ENCODE data around the gene COL13A1.

COL13A1 gene

DNA sequence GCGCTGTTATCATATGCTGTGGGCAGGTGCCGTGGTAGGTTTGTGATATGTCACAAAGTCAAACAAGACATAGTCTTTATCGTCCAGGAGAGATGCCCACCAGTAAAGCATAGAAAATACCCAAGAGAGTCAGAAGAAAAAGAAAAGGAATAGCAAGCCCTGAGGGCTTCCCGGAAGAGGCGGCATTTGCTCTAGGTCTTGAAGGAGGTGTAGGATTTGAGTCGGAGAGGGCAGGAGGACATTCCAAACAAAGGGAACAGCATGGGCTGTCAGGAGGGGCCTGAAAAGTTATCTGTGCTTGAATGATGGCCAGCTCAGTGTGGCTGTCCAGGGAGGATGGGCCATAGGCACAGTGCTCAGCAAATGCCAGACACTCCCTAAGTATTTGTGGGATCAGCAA lies 42.2 kb downstream of the COL13A1 start:
- Histone ChIP-seq H3K27me3 (ENCODE audit: insufficient read depth, poor library complexity, severe bottlenecking) (no peaks in the 10 kb centered on the region), H3K36me3 (ENCODE audit: low read depth) (no peaks in the 10 kb centered on the region), H3K4me3 (ENCODE audit: severe bottlenecking) (no peak overlapping the region), H3K9me3 (ENCODE audit: severe bottlenecking) (no peaks in the 10 kb centered on the region), H3K4me1 (ENCODE audit: insufficient read depth, poor library complexity, severe bottlenecking) (peaks cover 18% of the 10 kb centered on the region), H3K27ac (ENCODE audit: poor library complexity, severe bottlenecking) (no peak overlapping the region)
- DNase-seq (ENCODE audit: low spot score): no peak
- TF ChIP-seq, protein P1, sequence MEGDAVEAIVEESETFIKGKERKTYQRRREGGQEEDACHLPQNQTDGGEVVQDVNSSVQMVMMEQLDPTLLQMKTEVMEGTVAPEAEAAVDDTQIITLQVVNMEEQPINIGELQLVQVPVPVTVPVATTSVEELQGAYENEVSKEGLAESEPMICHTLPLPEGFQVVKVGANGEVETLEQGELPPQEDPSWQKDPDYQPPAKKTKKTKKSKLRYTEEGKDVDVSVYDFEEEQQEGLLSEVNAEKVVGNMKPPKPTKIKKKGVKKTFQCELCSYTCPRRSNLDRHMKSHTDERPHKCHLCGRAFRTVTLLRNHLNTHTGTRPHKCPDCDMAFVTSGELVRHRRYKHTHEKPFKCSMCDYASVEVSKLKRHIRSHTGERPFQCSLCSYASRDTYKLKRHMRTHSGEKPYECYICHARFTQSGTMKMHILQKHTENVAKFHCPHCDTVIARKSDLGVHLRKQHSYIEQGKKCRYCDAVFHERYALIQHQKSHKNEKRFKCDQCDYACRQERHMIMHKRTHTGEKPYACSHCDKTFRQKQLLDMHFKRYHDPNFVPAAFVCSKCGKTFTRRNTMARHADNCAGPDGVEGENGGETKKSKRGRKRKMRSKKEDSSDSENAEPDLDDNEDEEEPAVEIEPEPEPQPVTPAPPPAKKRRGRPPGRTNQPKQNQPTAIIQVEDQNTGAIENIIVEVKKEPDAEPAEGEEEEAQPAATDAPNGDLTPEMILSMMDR (IDR thresholded peaks at IDR 0.05; ENCODE audit: poor library complexity, severe bottlenecking): no peak
- no peak for ATAC-seq (ENCODE audit: low read depth)

DNA sequence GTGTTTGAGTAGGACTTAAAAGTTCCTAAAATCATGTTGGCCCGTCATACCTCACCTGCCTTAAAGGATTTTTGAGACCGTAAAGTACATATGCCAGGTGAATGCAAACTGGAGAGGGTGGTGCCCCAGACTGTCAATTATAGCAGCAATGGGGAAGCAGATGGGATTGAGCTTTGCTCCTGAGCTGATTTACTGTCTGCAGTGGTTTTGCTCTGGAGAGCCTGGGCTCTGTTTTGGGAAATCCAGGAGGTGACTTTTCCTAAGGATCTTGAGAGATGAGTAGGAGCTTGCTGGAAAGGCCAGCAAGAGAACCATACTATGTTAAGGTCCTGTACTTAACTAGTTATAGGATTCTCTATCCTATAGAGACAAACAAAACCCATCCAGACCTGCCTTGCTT lies 43.0 kb downstream of the COL13A1 start:
- TF ChIP-seq, protein P1 (IDR thresholded peaks at IDR 0.05; ENCODE audit: poor library complexity, severe bottlenecking): no peak
- H3K4me1 ChIP-seq (ENCODE audit: insufficient read depth, poor library complexity, severe bottlenecking): peaks cover 10% of the 10 kb centered on the region

DNA sequence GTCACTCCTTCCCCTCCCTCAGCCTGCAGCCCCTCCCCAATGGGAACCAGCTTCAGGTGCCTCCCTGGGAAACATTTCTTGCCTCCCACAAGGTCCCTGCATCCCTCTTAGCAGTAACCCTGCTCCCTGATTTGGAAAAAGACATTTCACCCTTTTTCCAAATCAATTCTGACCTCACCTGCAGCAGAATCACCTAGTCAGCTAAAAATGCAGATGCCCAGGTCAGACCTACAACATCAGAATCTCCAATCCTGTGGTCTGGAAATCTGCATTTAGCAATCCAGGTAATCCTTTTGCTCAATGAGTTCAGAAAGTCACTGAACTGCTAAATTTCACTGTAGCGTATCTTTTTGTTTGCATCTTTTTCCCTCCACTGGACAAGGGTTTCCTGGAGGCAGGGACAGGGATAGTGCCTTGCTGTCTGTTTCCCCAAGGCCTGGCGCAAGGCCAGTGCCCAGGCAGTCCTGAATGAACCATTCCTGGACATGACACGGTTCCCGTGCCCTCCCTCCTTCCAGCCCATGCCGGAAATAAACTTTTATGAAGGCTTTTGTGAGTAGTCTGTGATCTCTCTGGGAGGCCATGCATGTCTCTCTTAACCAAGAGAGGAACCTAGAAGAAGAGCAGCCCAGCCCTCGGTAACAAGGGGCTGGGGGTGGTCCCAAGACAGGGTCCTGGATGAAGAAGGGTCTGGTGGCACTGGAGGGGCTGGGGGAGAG lies 44.0 kb downstream of the COL13A1 start:
- H3K27ac ChIP-seq (ENCODE audit: poor library complexity, severe bottlenecking): no peak overlapping the region
- peak; percentile 70 for ATAC-seq (ENCODE audit: low read depth)
- no peak for DNase-seq (ENCODE audit: low spot score)
- no peaks in the 10 kb centered on the region for H3K36me3 ChIP-seq (ENCODE audit: low read depth)
- TF ChIP-seq, protein P1 (IDR thresholded peaks at IDR 0.05; ENCODE audit: poor library complexity, severe bottlenecking): no peak
- no peaks in the 10 kb centered on the region for H3K27me3 ChIP-seq (ENCODE audit: insufficient read depth, poor library complexity, severe bottlenecking)
- H3K4me1 ChIP-seq (ENCODE audit: insufficient read depth, poor library complexity, severe bottlenecking): peaks cover 6% of the 10 kb centered on the region
- no peak overlapping the region for H3K4me3 ChIP-seq (ENCODE audit: severe bottlenecking)
- H3K9me3 ChIP-seq (ENCODE audit: severe bottlenecking): no peaks in the 10 kb centered on the region

More for the DNA sequence above, 43.0 kb downstream of the COL13A1 start:
- H3K27ac ChIP-seq (ENCODE audit: poor library complexity, severe bottlenecking): no peak overlapping the region
- H3K9me3 ChIP-seq (ENCODE audit: severe bottlenecking): no peaks in the 10 kb centered on the region
- no peaks in the 10 kb centered on the region for H3K27me3 ChIP-seq (ENCODE audit: insufficient read depth, poor library complexity, severe bottlenecking)
- H3K36me3 ChIP-seq (ENCODE audit: low read depth): no peaks in the 10 kb centered on the region
- no peak for DNase-seq (ENCODE audit: low spot score)
- no peak for ATAC-seq (ENCODE audit: low read depth)
- no peak overlapping the region for H3K4me3 ChIP-seq (ENCODE audit: severe bottlenecking)

- Histone ChIP-seq H3K4me3 (ENCODE audit: severe bottlenecking) (no peak overlapping the region), H3K27ac (ENCODE audit: poor library complexity, severe bottlenecking) (no peak overlapping the region), H3K36me3 (ENCODE audit: low read depth) (no peaks in the 10 kb centered on the region), H3K4me1 (ENCODE audit: insufficient read depth, poor library complexity, severe bottlenecking) (peaks cover 6% of the 10 kb centered on the region), H3K9me3 (ENCODE audit: severe bottlenecking) (no peaks in the 10 kb centered on the region), H3K27me3 (ENCODE audit: insufficient read depth, poor library complexity, severe bottlenecking) (no peaks in the 10 kb centered on the region)
- DNase-seq (ENCODE audit: low spot score) (no peak), ATAC-seq (ENCODE audit: low read depth) (no peak)
- TF ChIP-seq, protein P1 (IDR thresholded peaks at IDR 0.05; ENCODE audit: poor library complexity, severe bottlenecking): no peak
Observed at GRCh38 chr10:69846293-69846921, 44.7 kb downstream of the COL13A1 start.

- no peak for DNase-seq (ENCODE audit: low spot score)
- TF ChIP-seq, protein P1 (IDR thresholded peaks at IDR 0.05; ENCODE audit: poor library complexity, severe bottlenecking): no peak
Observed at GRCh38 chr10:69847458-69847857, 45.8 kb downstream of the COL13A1 start.

More at GRCh38 chr10:69847458-69847857, 45.8 kb downstream of the COL13A1 start:
- no peaks in the 10 kb centered on the region for H3K9me3 ChIP-seq (ENCODE audit: severe bottlenecking)
- H3K27ac ChIP-seq (ENCODE audit: poor library complexity, severe bottlenecking): no peak overlapping the region
- no peaks in the 10 kb centered on the region for H3K36me3 ChIP-seq (ENCODE audit: low read depth)
- no peak for ATAC-seq (ENCODE audit: low read depth)
- no peaks in the 10 kb centered on the region for H3K27me3 ChIP-seq (ENCODE audit: insufficient read depth, poor library complexity, severe bottlenecking)
- no peak overlapping the region for H3K4me3 ChIP-seq (ENCODE audit: severe bottlenecking)
- peaks cover 6% of the 10 kb centered on the region for H3K4me1 ChIP-seq (ENCODE audit: insufficient read depth, poor library complexity, severe bottlenecking)
